ENCODE results near the gene DIP2C.
"Not testable (repeated sequence)": the region's sequence is repeated elsewhere in the genome, so short reads cannot be mapped to it uniquely, and the experiment has no call there.

DIP2C gene

DNA sequence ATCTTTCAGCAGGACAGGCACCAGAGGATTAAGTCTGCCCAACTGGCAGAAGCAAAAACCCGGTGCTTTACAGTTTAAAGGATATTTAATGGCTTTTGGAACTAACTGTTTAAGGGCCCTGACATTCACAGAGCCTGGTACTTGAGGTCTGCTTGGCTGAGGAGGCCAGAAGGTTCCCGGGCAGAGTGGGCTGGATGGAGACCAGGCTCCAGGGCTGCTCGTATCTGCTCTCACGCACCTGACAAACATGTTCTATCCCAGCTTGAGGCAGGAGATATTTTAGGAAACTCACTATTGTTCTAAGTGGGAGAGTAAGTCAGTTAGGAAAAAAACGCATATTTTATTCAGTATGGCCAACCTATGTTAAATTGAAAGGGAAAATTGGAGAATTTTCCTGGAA, 410.8 kb downstream of the DIP2C start:
- DNase-seq (ENCODE audit: low spot score), result no peak

GRCh38 chr10:277963-278362, 411.5 kb downstream of the DIP2C start:
- no peak for DNase-seq (ENCODE audit: low spot score)

- DNase-seq (ENCODE audit: low spot score), result no peak
Observed at GRCh38 chr10:275680-276079, 413.8 kb downstream of the DIP2C start.

DNA sequence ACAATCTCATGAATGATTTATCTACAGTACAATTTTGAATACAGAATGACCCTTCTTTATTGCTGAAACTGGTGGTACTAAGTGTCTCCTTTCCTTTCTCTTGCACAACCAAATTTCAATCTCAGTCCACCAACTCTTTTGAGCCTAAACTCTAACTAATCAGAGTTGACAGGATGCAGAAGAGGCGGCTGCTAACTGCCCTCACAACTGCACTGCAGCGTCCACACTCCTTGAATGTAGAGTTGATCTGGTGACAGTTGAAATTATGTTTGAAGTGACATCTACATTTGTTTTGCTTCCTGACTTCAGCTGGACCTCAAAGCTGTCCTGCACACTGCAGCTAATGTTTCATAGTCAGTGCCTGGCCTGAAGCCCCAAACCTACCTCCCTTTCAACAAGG, 414.6 kb downstream of the DIP2C start:
- DNase-seq (ENCODE audit: low spot score), result no peak

- no peak for DNase-seq (ENCODE audit: low spot score)
Observed at GRCh38 chr10:273088-273487, 416.4 kb downstream of the DIP2C start.

DNA sequence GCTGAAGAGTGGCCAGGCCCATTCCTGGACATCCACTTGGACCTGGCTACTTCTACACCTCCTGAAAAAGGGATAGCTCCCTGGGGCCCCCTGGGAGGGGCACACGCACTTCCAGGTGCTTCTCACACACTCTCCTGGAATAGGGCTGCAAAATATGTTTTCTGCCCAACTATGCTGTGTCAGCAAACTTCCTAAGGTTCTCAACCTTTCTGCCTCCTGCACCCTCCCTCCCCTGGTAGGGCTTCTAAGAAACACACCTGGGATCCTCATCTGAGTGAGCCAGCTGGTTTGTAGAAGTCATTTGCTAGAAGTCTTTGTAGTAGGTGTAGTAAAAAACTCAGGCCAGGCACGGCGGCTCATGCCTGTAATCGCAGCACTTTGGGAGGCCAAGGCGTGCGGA, 417.7 kb downstream of the DIP2C start:
- no peak for DNase-seq (ENCODE audit: low spot score)

DNA sequence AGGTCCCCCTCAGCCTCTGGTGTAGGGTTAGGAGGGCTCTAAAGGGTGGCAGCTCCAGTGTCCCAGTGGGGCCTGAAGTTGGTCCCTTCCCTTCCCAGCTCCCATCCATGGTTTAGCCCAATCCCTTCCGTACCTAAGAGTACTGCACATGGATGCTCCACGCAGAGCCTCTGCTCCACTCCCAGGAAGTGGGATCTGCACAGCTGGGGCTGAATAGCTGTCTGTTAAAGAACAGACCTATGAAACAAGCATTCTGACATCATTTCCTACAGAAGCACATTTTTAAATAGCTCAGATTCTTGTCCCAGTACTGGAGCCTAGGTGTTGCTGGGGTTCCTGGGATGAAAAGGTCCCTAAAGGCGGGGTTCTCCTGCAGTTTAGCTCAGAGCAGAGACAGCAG, 418.3 kb downstream of the DIP2C start:
- no peak for DNase-seq (ENCODE audit: low spot score)

DNA sequence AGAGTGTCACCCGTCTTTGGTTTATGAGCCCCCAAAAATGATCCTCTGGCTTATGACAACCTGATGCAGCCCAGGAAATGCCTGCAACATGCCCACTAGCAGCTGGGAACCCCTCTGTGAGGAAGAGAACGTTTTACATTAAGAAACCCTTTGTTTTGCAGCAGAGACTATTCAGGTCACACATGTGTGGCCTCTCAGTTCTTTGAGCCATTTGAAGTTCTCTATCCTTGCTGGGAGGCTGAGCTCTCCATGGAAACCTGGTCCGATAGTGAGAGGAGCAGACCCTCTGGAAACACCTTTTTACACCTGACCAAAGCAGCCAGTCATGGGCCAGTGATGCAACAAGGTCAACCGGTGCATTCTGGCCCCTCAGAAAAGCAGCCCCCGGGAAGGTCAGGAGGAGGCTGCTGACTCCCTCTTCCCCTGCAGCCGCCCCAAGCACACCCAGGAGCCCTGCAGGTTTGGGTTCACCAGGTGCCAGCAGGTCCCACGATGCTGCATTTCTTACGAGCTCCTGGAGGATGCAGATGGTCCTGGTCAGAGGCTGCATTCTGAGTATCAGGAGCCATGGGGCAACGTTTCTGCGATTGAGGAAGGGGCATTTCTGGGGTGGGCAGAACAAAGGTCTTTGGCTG, 419.9 kb downstream of the DIP2C start:
- DNase-seq (ENCODE audit: low spot score), result no peak

- DNase-seq (ENCODE audit: low spot score), result no peak
Observed at GRCh38 chr10:267705-268104, 421.8 kb downstream of the DIP2C start.

DNA sequence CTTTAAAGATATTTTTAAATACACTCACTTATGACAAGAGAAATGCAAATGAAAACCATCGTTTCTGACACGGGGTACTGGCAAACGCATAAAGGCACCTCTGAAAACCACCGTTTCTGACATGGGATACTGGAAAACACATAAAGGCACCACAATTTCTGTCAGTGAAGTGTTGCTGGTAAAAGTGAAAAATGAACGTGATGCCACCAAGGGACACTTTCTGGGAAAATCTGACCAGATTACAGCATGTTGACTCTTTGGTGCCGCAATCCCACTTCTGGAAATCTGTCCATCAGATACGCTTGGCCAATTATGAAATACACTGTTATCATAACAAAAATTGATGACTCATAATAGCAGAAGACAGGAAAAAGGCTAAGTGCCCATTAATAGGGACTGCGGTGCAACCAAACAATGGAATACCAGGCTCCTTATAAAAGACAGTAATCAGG, 422.5 kb downstream of the DIP2C start:
- DNase-seq (ENCODE audit: low spot score), result no peak

DNA sequence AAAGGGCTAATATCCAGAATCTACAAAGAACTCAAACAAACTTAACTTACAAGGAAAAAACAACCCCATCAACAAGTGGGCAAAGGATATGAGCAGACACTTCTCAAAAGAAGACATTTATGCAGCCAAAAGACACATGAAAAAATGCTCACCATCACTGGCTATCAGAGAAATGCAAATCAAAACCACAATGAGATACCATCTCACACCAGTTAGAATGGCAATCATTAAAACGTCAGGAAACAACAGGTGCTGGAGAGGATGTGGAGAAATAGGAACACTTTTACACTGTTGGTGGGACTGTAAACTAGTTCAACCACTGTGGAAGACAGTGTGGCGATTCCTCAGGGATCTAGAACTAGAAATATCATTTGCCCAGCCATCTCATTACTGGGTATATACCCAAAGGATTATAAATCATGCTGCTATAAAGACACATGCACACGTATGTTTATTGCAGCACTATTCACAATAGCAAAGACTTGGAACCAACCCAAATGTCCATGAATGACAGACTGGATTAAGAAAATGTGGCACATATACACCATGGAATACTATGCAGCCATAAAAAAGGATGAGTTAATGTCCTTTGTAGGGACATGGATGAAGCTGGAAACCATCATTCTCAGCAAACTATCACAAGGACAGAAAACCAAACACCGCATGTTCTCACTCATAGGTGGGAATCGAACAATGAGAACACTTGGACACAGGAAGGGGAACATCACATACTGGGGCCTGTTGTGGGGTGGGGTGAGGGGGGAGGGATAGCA, 423.5 kb downstream of the DIP2C start:
- not testable (repeated sequence) for DNase-seq (ENCODE audit: low spot score)

DNA sequence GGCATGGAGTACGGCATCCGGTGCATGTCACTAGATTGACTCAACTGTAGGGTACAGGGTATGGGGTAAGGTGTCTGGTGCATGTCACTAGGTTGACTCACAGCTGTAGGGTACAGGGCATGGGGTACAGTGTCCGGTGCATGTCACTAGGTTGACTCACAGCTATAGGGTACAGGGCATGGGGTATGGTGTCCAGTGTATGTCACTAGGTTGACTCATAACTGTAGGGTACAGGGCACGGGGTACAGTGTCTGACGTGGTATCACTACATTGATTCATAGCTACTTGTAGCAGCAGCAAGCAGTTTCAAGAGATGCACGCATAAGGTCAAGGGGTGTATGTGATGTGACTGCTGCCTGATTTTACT, 424.4 kb downstream of the DIP2C start:
- not testable (repeated sequence) for DNase-seq (ENCODE audit: low spot score)

DNA sequence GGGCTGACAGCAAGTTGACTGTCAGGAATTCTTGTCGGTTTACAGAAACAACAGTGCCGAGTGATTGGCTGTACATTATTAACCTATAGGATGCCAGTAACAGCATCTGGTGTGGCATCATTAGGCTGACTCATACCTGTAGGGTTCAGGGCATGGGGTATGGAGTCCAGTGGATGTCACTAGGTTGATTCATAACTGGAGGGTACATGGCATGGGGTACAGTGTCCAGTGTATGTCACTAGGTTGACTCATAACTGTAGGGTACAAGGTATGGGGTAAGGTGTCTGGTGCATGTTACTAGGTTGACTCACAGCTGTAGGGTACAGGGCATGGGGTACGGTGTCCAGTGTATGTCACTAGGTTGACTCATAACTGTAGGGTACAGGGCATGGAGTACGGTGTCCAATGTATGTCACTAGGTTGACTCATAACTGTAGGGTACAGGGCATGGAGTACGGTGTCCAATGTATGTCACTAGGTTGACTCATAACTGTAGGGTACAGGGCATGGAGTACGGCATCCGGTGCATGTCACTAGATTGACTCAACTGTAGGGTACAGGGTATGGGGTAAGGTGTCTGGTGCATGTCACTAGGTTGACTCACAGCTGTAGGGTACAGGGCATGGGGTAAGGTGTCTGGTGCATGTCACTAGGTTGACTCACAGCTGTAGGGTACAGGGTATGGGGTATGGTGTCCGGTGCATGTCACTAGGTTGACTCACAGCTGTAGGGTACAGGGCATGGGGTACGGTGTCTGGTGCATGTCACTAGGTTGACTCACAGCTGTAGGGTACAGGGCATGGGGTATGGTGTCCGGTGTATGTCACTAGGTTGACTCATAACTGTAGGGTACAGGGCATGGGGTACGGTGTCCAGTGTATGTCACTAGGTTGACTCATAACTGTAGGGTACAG, 425.1 kb downstream of the DIP2C start:
- not testable (repeated sequence) for DNase-seq (ENCODE audit: low spot score)

DNA sequence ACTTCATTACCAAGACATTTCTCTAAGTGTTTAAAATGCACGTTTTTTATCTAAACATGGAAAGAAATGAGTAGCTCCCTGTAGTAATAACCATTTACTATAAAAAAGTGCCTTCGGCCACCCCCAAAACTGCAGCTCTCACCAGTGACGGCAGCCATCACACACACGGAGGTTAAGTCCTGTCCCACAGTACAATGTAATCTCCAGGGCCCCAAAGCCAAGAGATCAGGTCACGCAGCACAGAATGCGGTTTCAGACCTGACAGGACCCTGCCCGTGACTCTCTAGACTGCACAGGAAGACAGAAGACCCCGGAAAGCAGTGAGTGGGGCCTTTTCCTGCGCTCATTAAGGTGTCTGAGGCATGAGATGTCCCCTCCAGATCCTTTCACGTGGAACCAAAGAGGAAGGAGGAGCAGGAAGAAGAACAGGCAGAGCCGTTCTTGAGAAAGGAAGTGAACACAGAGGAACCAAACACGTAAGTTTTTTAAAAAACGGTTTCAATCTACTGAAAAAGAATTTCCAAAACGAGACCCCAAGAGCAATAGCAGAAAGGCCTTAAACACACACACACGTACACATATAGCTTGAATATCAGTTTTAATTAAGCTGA, 428.5 kb downstream of the DIP2C start:
- no peak for DNase-seq (ENCODE audit: low spot score)

DNA sequence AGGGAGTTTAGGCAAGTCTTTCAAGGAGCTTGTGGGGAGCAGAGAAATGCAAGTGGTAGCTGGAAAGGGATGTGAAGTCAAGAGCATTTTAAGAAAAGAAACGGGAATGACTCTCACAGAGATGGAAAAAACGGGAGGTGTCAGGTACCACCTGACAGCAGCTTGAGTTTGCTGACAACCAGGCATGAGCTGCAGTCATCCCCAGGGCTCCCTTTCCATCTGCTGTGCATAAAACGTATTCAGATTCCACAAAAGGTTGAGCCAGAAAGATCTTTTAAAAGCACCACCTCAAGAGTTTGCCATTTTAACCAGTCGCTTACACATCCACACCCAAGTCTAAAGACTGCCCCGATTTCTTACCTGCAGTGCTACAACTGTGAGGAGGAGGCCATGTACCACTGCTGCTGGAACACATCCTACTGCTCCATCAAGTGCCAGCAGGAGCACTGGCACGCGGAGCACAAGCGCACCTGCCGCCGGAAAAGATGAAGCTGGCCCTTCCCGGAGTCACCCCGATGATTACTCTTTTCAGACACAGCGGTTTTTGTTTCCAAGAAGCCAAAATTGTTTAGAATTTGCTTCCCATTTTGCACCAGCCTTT, 437.4 kb downstream of the DIP2C start:
- no peak for DNase-seq (ENCODE audit: low spot score)

GRCh38 chr10:248307-248706, 441.2 kb downstream of the DIP2C start:
- no peak for DNase-seq (ENCODE audit: low spot score)

GRCh38 chr10:247480-247879, 442.0 kb downstream of the DIP2C start:
- DNase-seq (ENCODE audit: low spot score), result no peak

DNA sequence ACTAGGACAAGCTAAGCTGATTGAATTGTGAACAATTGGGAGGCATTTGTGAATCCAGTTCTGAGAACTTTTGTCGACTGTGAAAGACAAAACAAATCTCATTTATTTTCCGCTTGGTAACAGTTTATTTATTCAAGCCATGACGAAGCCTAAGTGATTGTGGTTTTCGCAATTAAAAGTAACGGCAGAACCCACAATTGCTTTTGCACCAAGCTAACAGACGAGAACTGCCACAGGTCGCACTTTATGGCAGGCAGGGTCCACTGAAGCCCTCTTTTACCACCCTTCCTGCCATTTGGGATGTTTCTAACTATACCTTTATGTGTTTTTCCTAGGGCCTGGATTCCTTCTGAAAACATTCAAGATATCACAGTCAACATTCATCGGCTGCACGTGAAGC, 443.0 kb downstream of the DIP2C start:
- no peak for DNase-seq (ENCODE audit: low spot score)

GRCh38 chr10:244227-244626, 445.2 kb downstream of the DIP2C start:
- DNase-seq (ENCODE audit: low spot score), result no peak

DNA sequence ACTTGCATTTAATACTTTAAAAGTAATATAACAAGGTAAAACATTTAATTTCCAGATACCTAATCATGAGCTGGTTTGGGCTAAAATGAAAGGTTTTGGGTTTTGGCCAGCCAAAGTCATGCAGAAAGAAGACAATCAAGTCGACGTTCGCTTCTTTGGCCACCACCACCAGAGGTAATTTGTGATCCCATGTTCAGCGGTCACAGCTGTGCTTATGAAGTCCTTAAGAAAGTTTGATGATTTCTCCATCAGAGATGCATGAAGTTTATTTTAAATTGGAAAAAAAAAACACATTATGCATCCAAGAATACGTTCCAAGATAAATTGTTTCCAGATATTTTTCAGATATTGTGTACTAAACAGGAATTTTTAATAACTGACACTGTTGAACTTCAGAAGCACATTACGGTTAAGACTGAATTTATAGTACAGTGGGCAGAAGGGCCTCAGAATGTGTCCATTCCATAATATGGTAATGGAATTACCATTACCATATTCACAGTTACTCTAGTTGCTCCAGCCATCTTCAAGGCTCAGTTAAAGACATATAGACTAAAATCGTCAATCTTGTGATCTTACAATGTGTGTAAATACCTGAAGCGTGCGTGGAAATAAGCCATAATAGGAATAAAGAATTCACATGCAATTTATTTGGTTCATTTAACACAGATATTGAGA, 447.4 kb downstream of the DIP2C start:
- DNase-seq (ENCODE audit: low spot score), result no peak

DNA sequence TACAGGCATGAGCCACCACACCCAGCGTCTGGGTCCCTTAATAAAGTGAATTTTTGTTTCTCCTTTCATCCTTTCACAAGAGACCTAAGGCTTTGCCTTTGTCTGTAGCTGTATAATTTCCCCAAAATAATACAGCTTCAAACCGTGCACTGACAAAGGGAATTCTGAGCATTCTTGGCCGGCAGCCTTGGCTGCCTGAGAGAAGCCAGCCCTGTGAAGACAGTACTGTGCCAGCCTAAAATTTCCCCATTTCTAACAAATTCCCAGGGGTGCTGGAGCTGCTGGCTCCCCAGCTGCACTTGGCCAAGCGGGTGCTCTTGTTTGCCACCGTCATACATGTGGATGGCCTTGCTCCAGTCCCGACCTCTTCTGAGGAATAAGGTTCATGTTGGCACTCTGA, 448.0 kb downstream of the DIP2C start:
- no peak for DNase-seq (ENCODE audit: low spot score)
